Head of caudate nucleus (tissue), 42 donors: ENCODE measurements around the gene DGUOK.

ENCODE experiments used
- DNase-seq, 42 donors: peaks; one replicate each; pipeline versions ENCODE4 v3.0.0 to v3.0.0-alpha.2; 2020 to 2021; ENCODE audit warnings: mixed read lengths in 7 of 42
- intact Hi-C: fragments of 100-400 bp; cut with DNase I; formaldehyde crosslinking; loops from one replicate; pipeline ENCODE4 v1.15.0; 2022

Gene DGUOK

GRCh38 chr2:73969356-73969755 lies 42.7 kb downstream of the DGUOK start:
- intact Hi-C loops: no loop called here

GRCh38 chr2:73970141-73970803 lies 43.6 kb downstream of the DGUOK start:
- DNase-seq: no peak
- intact Hi-C loops: no loop called here

More at GRCh38 chr2:73969356-73969755, 42.7 kb downstream of the DGUOK start:
- DNase-seq: no peak

- peak in 38 of 42 donors; percentile 30 to 77 (median 56) for DNase-seq
- intact Hi-C loops: no loop called here
These were observed 44.3 kb downstream of the DGUOK start for GRCh38 chr2:73970850-73971471.

GRCh38 chr2:73971722-73972121 lies 45.0 kb downstream of the DGUOK start:
- intact Hi-C loops: no loop called here
- no peak for DNase-seq

GRCh38 chr2:73972846-73973245 lies 46.2 kb downstream of the DGUOK start:
- intact Hi-C loops: no loop called here
- DNase-seq: no peak

- DNase-seq: no peak
- intact Hi-C loops: no loop called here
These were observed 49.1 kb downstream of the DGUOK start for GRCh38 chr2:73975731-73976130.

- intact Hi-C loops: no loop called here
- DNase-seq: no peak
These were observed 50.1 kb downstream of the DGUOK start for GRCh38 chr2:73976803-73977202.

- no peak for DNase-seq
- intact Hi-C loops: no loop called here
These were observed 50.8 kb downstream of the DGUOK start for GRCh38 chr2:73977466-73977865.

- intact Hi-C loops: no loop called here
- DNase-seq: peak in 3 of 42 donors; percentile 14 to 61 (median 39)
These were observed 52.3 kb downstream of the DGUOK start for GRCh38 chr2:73979021-73979420.

GRCh38 chr2:73979686-73980085 lies 53.0 kb downstream of the DGUOK start:
- intact Hi-C loops: no loop called here

GRCh38 chr2:73980566-73980965 lies 53.9 kb downstream of the DGUOK start:
- DNase-seq: no peak
- intact Hi-C loops: no loop called here

More at GRCh38 chr2:73979686-73980085, 53.0 kb downstream of the DGUOK start:
- no peak for DNase-seq

GRCh38 chr2:73981081-73982001 lies 54.7 kb downstream of the DGUOK start:
- DNase-seq: peak in 2 of 42 donors; percentile 16 to 45
- intact Hi-C loops: no loop called here

GRCh38 chr2:73982140-73982617 lies 55.5 kb downstream of the DGUOK start:
- intact Hi-C loops: no loop called here
- DNase-seq: peak in 1 of 42 donors; percentile 46

GRCh38 chr2:73983322-73984202 lies 56.9 kb downstream of the DGUOK start:
- DNase-seq: peak in 4 of 42 donors; percentile 16 to 48 (median 32)
- intact Hi-C loops: no loop called here

- peak in 19 of 42 donors; percentile 34 to 68 (median 51) for DNase-seq
- intact Hi-C loops: no loop called here
These were observed 57.7 kb downstream of the DGUOK start, which contains the start of gene TET3 for GRCh38 chr2:73984203-73984921. TSS of gene TET3 (plus strand) at chr2:73984910. CDS start at chr2:73986404, 1,494 bp downstream.

- peak in 18 of 42 donors; percentile 16 to 74 (median 50) for DNase-seq
- intact Hi-C loops: loop anchor here (5.0 kb wide), 1 partner anchor 53 kb away; no protein-coding TSS in a partner anchor
These were observed 58.2 kb downstream of the DGUOK start for GRCh38 chr2:73984922-73985307.

- peak in 9 of 42 donors; percentile 16 to 56 (median 41) for DNase-seq
- intact Hi-C loops: loop anchor here (5.0 kb wide), 1 partner anchor 53 kb away; no protein-coding TSS in a partner anchor
These were observed 58.8 kb downstream of the DGUOK start for GRCh38 chr2:73985308-73986084.
